HepG2 (cell line): ENCODE results near the gene CORO7. TPM values are rescaled to one million over a fixed set of nuclear protein-coding genes. Genes with fewer than 3 reads are reported as not detected.
A peak's percentile ranks its signal among the peaks of the same experiment; 100 is the strongest.

Experiments used
- ARNT ChIP-seq: fragments of 450-650 bp; IDR thresholded peaks from 2 replicates; pipeline ENCODE4 v1.6.1; 2017
- ELF1 ChIP-seq: sonication (generic); formaldehyde crosslinking; IDR thresholded peaks from 2 replicates; pipeline ENCODE4 v1.4.0; 2020; ENCODE audit warnings: missing genetic modification reagents
- ELF4 ChIP-seq: sonication (generic); formaldehyde crosslinking; IDR thresholded peaks from 2 replicates; pipeline ENCODE4 v1.5.0; 2020; ENCODE audit warnings: missing genetic modification reagents, mild to moderate bottlenecking, moderate library complexity, borderline replicate concordance
- ERF ChIP-seq: IDR thresholded peaks from 2 replicates; pipeline ENCODE4 v1.6.1; 2018; ENCODE audit warnings: missing biosample characterization, missing genetic modification reagents
- GTF2F1 ChIP-seq: fragments of 150-350 bp; IDR thresholded peaks from 2 replicates; pipeline ENCODE4 v1.6.1; 2014; ENCODE audit warnings: low read length
- KDM5B ChIP-seq: sonication (generic); formaldehyde crosslinking; IDR thresholded peaks from 2 replicates; pipeline ENCODE4 v1.4.0; 2020; ENCODE audit warnings: missing genetic modification reagents, mild to moderate bottlenecking, borderline replicate concordance
- LCORL ChIP-seq, 2 experiments: fragments of 450-650 bp in 1 of 2; sonication (generic) in 1 of 2; formaldehyde crosslinking in 1 of 2; IDR thresholded peaks; 2 replicates each; pipeline versions ENCODE4 v1.5.0 to v1.6.1; 2017 to 2020; ENCODE audit warnings: antibody characterized with exemption in 1 of 2, missing genetic modification reagents in 1 of 2
- TEAD2 ChIP-seq: sonication (generic); formaldehyde crosslinking; IDR thresholded peaks from 2 replicates; pipeline ENCODE4 v1.9.0; 2021; ENCODE audit warnings: missing genetic modification reagents
- ZBTB38 ChIP-seq: sonication (generic); formaldehyde crosslinking; IDR thresholded peaks from 2 replicates; pipeline ENCODE4 v1.5.1; 2020; ENCODE audit warnings: mild to moderate bottlenecking, missing genetic modification reagents
- ZBTB7B ChIP-seq: sonication (generic); formaldehyde crosslinking; IDR thresholded peaks from 2 replicates; pipeline ENCODE4 v1.4.0; 2020; ENCODE audit warnings: missing genetic modification reagents
- ZNF12 ChIP-seq: sonication (generic); formaldehyde crosslinking; IDR thresholded peaks from 2 replicates; pipeline ENCODE4 v1.5.0; 2020; ENCODE audit warnings: missing genetic modification reagents
- ZNF205 ChIP-seq: IDR thresholded peaks from 2 replicates; pipeline ENCODE4 v1.6.1; 2018; ENCODE audit warnings: missing biosample characterization, missing genetic modification reagents
- ZNF292 ChIP-seq: sonication (generic); formaldehyde crosslinking; IDR thresholded peaks from 2 replicates; pipeline ENCODE4 v1.8.1; 2022; ENCODE audit warnings: mild to moderate bottlenecking, low read depth, missing genetic modification reagents, borderline replicate concordance
- ZNF776 ChIP-seq: sonication (generic); formaldehyde crosslinking; IDR thresholded peaks from 2 replicates; pipeline ENCODE4 v1.4.0; 2020; ENCODE audit warnings: mild to moderate bottlenecking, missing genetic modification reagents
- ZNF780A ChIP-seq: sonication (generic); formaldehyde crosslinking; IDR thresholded peaks from 2 replicates; pipeline ENCODE4 v1.8.0; 2022; ENCODE audit warnings: mild to moderate bottlenecking, missing genetic modification reagents, moderate library complexity
- polyA plus RNA-seq, 8 experiments: library from polyadenylated mRNA; depleted of rRNA in 3 of 8; stranded (reverse) in 7 of 8; unstranded in 1 of 8; fragments of >200 nt; fragmentation: Illumina TruSeq in 4 of 8; extraction: Trizol in 4 of 8; gene quantifications; 2 replicates each; pipeline versions ENCODE4 v1.2.1 to v1.2.3, GENCODE V29; 2011 to 2016; ENCODE audit warnings: low read depth in 4 of 8, missing spikeins in 1 of 8, mixed read lengths in 1 of 8; ENCODE audit not compliant: insufficient read depth in 1 of 8
- total RNA-seq, 5 experiments: library from RNA; depleted of rRNA; stranded (reverse); fragments of >200 nt; fragmentation: Illumina TruSeq; extraction: Trizol; gene quantifications; 2 replicates each; pipeline ENCODE4 v1.2.3, GENCODE V29; 2016; ENCODE audit warnings: low read depth in 1 of 5
- TF ChIP-seq, protein P1 (sequence below): IDR thresholded peaks from 2 replicates; pipeline ENCODE4 v1.6.1; 2016; ENCODE audit warnings: missing compliant biosample characterization, missing genetic modification reagents, borderline replicate concordance
- TF ChIP-seq, protein P2 (sequence below): sonication (generic); formaldehyde crosslinking; IDR thresholded peaks from 2 replicates; pipeline ENCODE4 v1.4.0; 2020; ENCODE audit warnings: missing genetic modification reagents
- TF ChIP-seq, protein P3 (sequence below): sonication (generic); formaldehyde crosslinking; IDR thresholded peaks from 2 replicates; pipeline ENCODE4 v1.4.0; 2020; ENCODE audit warnings: missing genetic modification reagents
- TF ChIP-seq, protein P4 (sequence below): IDR thresholded peaks from 2 replicates; pipeline ENCODE4 v1.4.0; 2020; ENCODE audit warnings: mild to moderate bottlenecking, missing genetic modification reagents

CORO7 gene
- total and polyA plus RNA-seq, 2 of the 13 experiments (the other 11 are each of a cell fraction or from before 2014, with no cell fraction given) = 9.9 to 14.3 TPM

DNA sequence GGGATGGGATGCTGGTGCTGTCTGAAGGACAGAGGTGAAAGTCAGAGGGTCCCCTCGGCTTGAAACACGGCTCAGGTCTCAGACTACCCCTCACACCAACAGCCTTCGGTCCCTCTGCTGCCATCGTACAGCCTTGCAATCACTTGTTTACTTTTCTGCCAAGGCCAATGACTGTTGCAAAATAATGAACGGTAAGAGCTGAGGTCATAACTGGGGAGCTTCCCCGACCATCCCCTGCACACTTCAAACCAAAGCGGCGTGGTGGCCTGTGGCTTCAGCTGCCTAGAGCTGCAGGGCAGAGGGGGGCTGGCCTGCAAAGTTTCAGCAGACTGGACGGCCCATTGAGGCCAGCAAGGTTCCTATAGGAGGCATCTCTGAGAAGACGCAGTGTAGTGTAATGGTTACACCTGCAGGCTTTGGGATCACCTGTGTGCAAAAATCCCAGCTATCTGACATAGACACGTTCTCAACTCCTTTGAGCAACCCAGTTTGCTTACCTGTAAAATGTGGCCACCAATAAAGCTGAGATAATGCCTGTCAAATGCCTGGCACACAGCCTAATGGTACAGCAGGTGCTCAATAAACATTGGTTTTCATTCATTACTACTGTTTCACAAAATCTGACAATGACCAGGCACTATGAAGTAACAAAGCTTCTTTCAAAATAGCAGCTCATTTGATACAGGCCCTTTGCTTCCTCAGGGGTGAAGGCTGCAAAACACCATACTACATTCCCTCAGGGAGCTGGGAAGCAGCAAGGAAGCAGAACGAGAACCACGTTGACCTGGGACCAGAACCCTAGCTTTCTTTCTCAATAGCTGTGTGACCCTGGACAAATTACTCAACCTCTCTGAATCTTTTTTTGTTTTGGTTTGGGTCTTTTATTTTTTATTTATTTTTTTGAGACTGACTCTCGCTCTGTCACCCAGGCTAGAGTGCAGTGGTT is 70.3 kb downstream of the CORO7 start (continued):
- TF ChIP-seq, protein P1, sequence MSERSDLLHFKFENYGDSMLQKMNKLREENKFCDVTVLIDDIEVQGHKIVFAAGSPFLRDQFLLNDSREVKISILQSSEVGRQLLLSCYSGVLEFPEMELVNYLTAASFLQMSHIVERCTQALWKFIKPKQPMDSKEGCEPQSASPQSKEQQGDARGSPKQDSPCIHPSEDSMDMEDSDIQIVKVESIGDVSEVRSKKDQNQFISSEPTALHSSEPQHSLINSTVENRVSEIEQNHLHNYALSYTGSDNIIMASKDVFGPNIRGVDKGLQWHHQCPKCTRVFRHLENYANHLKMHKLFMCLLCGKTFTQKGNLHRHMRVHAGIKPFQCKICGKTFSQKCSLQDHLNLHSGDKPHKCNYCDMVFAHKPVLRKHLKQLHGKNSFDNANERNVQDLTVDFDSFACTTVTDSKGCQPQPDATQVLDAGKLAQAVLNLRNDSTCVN = peak; percentile 54; the same call in 1 of the 2 replicates
- TF ChIP-seq, protein P2, sequence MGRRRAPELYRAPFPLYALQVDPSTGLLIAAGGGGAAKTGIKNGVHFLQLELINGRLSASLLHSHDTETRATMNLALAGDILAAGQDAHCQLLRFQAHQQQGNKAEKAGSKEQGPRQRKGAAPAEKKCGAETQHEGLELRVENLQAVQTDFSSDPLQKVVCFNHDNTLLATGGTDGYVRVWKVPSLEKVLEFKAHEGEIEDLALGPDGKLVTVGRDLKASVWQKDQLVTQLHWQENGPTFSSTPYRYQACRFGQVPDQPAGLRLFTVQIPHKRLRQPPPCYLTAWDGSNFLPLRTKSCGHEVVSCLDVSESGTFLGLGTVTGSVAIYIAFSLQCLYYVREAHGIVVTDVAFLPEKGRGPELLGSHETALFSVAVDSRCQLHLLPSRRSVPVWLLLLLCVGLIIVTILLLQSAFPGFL (CRISPR knock-in tag) = peak; percentile 71; the same call in 1 of the 2 replicates
- TF ChIP-seq ELF1 (CRISPR knock-in tag) = 0 out of 2 replicates have a peak, but pooled peaks have one; percentile 37
- peak; percentile 59; the same call in 1 of the 2 replicates for TF ChIP-seq ZNF780A (CRISPR knock-in tag)
- TF ChIP-seq GTF2F1 = peak; percentile 38; the same call in 1 of the 2 replicates
- TF ChIP-seq ARNT = no peak
- TF ChIP-seq ZNF292 = peak; percentile 71; the same call in 1 of the 2 replicates
- TF ChIP-seq, protein P3, sequence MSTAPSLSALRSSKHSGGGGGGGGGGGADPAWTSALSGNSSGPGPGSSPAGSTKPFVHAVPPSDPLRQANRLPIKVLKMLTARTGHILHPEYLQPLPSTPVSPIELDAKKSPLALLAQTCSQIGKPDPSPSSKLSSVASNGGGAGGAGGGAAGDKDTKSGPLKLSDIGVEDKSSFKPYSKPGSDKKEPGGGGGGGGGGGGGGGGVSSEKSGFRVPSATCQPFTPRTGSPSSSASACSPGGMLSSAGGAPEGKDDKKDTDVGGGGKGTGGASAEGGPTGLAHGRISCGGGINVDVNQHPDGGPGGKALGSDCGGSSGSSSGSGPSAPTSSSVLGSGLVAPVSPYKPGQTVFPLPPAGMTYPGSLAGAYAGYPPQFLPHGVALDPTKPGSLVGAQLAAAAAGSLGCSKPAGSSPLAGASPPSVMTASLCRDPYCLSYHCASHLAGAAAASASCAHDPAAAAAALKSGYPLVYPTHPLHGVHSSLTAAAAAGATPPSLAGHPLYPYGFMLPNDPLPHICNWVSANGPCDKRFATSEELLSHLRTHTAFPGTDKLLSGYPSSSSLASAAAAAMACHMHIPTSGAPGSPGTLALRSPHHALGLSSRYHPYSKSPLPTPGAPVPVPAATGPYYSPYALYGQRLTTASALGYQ (CRISPR knock-in tag) = peak; percentile 75
- no peak for TF ChIP-seq ZBTB38 (CRISPR knock-in tag)
- TF ChIP-seq LCORL (IDR thresholded peaks at IDR 0.05) = no peak
- TF ChIP-seq LCORL (CRISPR knock-in tag; IDR thresholded peaks at IDR 0.05) = peak; percentile 76; the same call in 1 of the 2 replicates
- TF ChIP-seq, protein P4, sequence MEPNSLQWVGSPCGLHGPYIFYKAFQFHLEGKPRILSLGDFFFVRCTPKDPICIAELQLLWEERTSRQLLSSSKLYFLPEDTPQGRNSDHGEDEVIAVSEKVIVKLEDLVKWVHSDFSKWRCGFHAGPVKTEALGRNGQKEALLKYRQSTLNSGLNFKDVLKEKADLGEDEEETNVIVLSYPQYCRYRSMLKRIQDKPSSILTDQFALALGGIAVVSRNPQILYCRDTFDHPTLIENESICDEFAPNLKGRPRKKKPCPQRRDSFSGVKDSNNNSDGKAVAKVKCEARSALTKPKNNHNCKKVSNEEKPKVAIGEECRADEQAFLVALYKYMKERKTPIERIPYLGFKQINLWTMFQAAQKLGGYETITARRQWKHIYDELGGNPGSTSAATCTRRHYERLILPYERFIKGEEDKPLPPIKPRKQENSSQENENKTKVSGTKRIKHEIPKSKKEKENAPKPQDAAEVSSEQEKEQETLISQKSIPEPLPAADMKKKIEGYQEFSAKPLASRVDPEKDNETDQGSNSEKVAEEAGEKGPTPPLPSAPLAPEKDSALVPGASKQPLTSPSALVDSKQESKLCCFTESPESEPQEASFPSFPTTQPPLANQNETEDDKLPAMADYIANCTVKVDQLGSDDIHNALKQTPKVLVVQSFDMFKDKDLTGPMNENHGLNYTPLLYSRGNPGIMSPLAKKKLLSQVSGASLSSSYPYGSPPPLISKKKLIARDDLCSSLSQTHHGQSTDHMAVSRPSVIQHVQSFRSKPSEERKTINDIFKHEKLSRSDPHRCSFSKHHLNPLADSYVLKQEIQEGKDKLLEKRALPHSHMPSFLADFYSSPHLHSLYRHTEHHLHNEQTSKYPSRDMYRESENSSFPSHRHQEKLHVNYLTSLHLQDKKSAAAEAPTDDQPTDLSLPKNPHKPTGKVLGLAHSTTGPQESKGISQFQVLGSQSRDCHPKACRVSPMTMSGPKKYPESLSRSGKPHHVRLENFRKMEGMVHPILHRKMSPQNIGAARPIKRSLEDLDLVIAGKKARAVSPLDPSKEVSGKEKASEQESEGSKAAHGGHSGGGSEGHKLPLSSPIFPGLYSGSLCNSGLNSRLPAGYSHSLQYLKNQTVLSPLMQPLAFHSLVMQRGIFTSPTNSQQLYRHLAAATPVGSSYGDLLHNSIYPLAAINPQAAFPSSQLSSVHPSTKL (CRISPR knock-in tag) = peak; percentile 91
- peak; percentile 79 for TF ChIP-seq ERF (CRISPR knock-in tag)
- 0 out of 2 replicates have a peak, but pooled peaks have one; percentile 46 for TF ChIP-seq ZNF776 (CRISPR knock-in tag)
- TF ChIP-seq TEAD2 (CRISPR knock-in tag) = no peak
- TF ChIP-seq ZNF12 (CRISPR knock-in tag) = peak; percentile 70; the same call in 1 of the 2 replicates
- peak; percentile 63; the same call in 1 of the 2 replicates for TF ChIP-seq ZNF205 (CRISPR knock-in tag)
- peak; percentile 35; the same call in 1 of the 2 replicates for TF ChIP-seq KDM5B (CRISPR knock-in tag)
- TF ChIP-seq ZBTB7B (CRISPR knock-in tag) = peak; percentile 65
- no peak for TF ChIP-seq ELF4
